ENCODE data around the gene TRAPPC13.
"Not testable (repeated sequence)": the region's sequence is repeated elsewhere in the genome, so short reads cannot be mapped to it uniquely, and the experiment has no call there.

Gene TRAPPC13

DNA sequence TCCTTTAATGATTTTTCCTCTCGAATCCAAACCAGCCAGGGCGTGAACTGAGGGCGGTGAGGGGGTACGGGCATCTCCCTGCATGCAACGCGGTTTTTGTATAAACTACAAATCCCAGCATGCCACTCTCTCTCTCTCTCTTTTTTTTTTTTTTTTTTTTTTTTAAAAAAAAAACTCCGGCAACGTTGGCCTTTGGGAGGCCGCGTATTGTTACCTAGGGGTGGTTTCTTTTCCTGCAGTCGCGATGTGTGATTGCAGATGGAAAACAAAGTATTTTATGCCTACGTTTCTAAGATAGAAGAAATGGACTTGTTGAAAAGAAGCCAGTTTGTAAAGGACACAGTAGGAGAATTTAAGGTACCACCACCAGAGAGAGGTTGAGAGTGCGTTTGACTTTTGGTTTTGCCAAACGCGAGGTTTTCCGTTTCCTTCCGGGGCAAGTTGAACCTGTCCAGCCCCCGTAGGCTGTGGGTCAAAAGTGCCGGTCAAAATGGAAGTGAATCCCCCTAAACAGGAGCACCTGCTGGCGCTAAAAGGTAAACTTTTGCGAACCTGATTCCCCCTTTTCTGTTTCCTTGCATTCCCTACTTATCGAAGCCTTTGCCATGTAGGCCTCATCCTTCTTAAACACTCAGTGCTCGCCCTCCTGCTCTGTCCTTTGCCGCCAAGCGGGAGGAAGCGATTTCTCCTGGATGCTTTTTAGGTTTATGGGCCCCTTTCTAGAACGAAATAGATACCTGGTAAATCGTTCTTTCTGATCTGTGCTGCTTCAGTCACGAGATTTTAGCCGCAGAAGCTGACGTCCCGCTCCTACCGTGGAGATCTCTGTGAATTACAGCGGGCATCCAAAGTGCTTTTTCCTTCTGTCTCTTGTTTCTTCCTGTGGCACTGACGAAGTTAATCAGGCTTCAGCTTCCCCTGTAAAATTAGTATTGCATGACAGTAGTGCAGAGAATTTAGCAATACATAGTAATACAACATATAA is at the start of gene TRAPPC13, which contains the start of gene SHLD3:
Gene TRAPPC13 (plus strand): TSS at position 457 of the 985 bp plus-strand sequence. CDS start 34 bp downstream, at position 491.
Gene SHLD3 (plus strand): TSS at position 457 of the 985 bp plus-strand sequence. CDS start 4,561 bp downstream, outside the sequence.
- peak within 1 kb of the TSS; percentile 84 for H3K27ac ChIP-seq
- no peak for TF ChIP-seq CTCF (conservative IDR thresholded peaks at IDR 0.05)

- no peak for TF ChIP-seq CTCF (conservative IDR thresholded peaks at IDR 0.05)
- no peak overlapping the region for H3K27ac ChIP-seq
Observed at GRCh38 chr5:65577141-65577540, 47.7 kb upstream of the TRAPPC13 start.

GRCh38 chr5:65588694-65589093 is 36.1 kb upstream of the TRAPPC13 start:
- no peak overlapping the region for H3K27ac ChIP-seq
- TF ChIP-seq CTCF (conservative IDR thresholded peaks at IDR 0.05) = peak; percentile 25; the same call in 1 of the 2 replicates

GRCh38 chr5:65601761-65602160 is 23.1 kb upstream of the TRAPPC13 start:
- H3K27ac ChIP-seq = not testable (repeated sequence)

GRCh38 chr5:65611524-65611923 is 13.3 kb upstream of the TRAPPC13 start:
- no peak for TF ChIP-seq CTCF (conservative IDR thresholded peaks at IDR 0.05)
- H3K27ac ChIP-seq = no peak overlapping the region

DNA sequence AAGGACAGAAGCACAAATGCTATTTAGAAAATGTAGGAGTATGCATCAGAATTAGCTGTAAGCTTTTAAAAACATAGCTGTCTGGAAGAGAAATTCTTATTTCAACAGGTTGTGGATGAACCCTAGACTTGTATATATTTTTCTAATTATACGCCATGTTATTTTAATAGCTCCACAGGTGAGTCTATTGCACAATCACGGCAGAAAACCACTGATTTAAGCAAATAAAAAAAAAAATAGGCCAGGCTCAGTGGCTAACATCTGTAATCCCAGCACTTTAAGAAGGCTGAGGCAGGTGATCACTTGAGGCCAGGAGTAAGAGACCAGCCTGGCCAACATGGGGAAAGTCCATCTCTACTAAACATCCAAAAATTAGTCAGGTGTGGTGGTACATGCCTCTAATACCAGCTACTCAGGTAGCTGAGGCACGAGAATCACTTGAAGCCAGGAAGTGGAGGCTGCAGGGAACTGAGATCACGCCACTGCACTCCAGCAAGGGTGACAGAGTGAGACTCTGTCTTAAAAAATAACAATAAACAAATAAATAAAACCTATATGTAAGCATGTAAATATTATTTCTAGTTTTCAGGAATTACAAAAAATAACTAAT is 12.4 kb upstream of the TRAPPC13 start:
- no peak for TF ChIP-seq CTCF (conservative IDR thresholded peaks at IDR 0.05)
- no peak overlapping the region for H3K27ac ChIP-seq

DNA sequence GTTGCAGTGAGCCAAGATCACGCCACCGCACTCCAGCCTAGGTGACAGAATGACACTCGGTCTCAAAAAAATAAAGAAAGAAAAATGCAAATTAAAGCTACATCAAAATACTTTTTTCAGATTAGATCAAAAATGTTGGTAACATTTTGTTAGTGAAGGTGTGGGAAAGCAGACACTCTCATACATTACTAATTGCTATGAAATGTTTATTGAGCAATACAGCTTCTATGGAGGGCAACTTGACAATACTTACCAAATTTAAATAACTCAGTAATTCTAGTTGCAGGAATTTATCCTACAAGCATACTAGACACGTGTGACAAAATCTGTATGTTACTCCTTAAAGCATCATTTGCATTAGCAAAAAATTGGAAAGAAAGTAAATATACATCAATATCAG is 4.8 kb upstream of the TRAPPC13 start:
- H3K27ac ChIP-seq = no peak overlapping the region
- TF ChIP-seq CTCF (conservative IDR thresholded peaks at IDR 0.05) = no peak

DNA sequence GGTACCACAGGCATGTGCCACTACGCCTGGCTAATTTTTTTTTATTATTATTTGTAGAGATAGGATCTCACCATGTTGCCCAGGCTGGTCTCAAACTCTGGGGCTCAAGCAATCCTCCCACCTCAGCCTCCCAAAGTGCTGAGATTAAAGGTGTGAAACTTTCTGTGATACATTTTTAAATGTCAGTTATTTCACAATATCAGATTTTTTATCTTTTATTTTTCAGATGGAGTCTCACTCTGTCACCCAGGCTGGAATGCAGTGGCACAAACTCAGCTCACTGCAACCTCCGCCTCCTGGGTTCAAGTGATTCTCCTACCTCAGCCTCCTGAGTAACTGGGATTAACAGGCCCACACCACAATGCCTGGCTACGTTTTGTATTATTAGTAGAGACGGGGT is 2.9 kb upstream of the TRAPPC13 start:
- H3K27ac ChIP-seq = not testable (repeated sequence)

Data from VCaP (cell line).